Ishikawa (cell line): ENCODE measurements around the gene SI.

Experiments used
- CEBPB ChIP-seq: IDR thresholded peaks from 2 replicates; pipeline ENCODE4 v1.6.1; 2012
- EGR1 ChIP-seq: IDR thresholded peaks from 2 replicates; pipeline ENCODE4 v1.6.1; 2012
- EP300 ChIP-seq: IDR thresholded peaks from 2 replicates; pipeline ENCODE4 v1.6.1; 2012; ENCODE audit warnings: borderline replicate concordance
- RAD21 ChIP-seq: IDR thresholded peaks from 2 replicates; pipeline ENCODE4 v1.6.1; 2012; ENCODE audit warnings: low read depth
- TAF1 ChIP-seq: IDR thresholded peaks from 2 replicates; pipeline ENCODE4 v1.6.1; 2012; ENCODE audit warnings: low read depth, mild to moderate bottlenecking
- YY1 ChIP-seq: IDR thresholded peaks from 2 replicates; pipeline ENCODE4 v1.6.1; 2012; ENCODE audit warnings: low read depth
- ZBTB7A ChIP-seq: IDR thresholded peaks from 2 replicates; pipeline ENCODE4 v1.6.1; 2012; ENCODE audit warnings: low read depth
- TF ChIP-seq, protein P1 (sequence below): IDR thresholded peaks from 2 replicates; pipeline ENCODE4 v1.6.1; 2012
- TF ChIP-seq, protein P2 (sequence below): IDR thresholded peaks from 2 replicates; pipeline ENCODE4 v1.6.1; 2012
- TF ChIP-seq, protein P3 (sequence below): IDR thresholded peaks from 2 replicates; pipeline ENCODE4 v1.6.1; 2012; ENCODE audit warnings: low read depth, mild to moderate bottlenecking

DNA sequence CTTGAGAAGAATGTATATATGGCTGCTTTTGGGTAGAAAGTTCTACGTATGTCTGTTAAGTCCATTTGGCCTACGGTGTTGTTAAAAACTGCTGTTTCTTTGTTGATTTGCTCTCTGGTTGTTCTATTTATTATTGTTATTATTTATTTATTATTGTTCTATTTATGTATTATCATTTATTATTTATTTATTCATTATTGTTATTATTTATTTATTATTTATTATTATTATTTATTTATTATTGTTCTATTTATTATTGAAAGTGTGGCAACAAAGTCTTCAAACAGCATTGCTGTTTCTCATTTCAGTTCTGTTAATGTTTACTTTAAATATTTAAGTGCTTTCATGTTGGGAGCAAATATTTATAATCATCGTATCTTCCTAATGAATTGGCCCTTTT, 66.7 kb downstream of the SI start:
- TF ChIP-seq, protein P1, sequence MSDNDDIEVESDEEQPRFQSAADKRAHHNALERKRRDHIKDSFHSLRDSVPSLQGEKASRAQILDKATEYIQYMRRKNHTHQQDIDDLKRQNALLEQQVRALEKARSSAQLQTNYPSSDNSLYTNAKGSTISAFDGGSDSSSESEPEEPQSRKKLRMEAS: no peak
- TF ChIP-seq ZBTB7A (no peak), CEBPB (no peak), EGR1 (no peak), EP300 (no peak), RAD21 (no peak), YY1 (no peak), TAF1 (no peak)
- TF ChIP-seq, protein P2, sequence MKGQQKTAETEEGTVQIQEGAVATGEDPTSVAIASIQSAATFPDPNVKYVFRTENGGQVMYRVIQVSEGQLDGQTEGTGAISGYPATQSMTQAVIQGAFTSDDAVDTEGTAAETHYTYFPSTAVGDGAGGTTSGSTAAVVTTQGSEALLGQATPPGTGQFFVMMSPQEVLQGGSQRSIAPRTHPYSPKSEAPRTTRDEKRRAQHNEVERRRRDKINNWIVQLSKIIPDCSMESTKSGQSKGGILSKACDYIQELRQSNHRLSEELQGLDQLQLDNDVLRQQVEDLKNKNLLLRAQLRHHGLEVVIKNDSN: no peak
- TF ChIP-seq, protein P3, sequence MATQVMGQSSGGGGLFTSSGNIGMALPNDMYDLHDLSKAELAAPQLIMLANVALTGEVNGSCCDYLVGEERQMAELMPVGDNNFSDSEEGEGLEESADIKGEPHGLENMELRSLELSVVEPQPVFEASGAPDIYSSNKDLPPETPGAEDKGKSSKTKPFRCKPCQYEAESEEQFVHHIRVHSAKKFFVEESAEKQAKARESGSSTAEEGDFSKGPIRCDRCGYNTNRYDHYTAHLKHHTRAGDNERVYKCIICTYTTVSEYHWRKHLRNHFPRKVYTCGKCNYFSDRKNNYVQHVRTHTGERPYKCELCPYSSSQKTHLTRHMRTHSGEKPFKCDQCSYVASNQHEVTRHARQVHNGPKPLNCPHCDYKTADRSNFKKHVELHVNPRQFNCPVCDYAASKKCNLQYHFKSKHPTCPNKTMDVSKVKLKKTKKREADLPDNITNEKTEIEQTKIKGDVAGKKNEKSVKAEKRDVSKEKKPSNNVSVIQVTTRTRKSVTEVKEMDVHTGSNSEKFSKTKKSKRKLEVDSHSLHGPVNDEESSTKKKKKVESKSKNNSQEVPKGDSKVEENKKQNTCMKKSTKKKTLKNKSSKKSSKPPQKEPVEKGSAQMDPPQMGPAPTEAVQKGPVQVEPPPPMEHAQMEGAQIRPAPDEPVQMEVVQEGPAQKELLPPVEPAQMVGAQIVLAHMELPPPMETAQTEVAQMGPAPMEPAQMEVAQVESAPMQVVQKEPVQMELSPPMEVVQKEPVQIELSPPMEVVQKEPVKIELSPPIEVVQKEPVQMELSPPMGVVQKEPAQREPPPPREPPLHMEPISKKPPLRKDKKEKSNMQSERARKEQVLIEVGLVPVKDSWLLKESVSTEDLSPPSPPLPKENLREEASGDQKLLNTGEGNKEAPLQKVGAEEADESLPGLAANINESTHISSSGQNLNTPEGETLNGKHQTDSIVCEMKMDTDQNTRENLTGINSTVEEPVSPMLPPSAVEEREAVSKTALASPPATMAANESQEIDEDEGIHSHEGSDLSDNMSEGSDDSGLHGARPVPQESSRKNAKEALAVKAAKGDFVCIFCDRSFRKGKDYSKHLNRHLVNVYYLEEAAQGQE: no peak
